ENCODE results near the gene MS4A6A. TPM values are rescaled to one million over a fixed set of nuclear protein-coding genes. Genes with fewer than 3 reads are reported as not detected.
A peak's percentile ranks its signal among the peaks of the same experiment; 100 is the strongest.

MS4A6A gene, protein sequence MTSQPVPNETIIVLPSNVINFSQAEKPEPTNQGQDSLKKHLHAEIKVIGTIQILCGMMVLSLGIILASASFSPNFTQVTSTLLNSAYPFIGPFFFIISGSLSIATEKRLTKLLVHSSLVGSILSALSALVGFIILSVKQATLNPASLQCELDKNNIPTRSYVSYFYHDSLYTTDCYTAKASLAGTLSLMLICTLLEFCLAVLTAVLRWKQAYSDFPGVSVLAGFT
- total RNA-seq: not detected

GRCh38 chr11:60182541-60183330, at the start of gene MS4A6A:
MS4A6A (minus strand) TSS chr11:60183083; CDS start chr11:60181727, 1,356 bp downstream.
- Mint-ChIP-seq H3K4me1 (peaks cover 4% of the 10 kb centered on the region), H3K27ac (no peak within 1 kb of the TSS), H3K4me3 (no peak within 1 kb of the TSS), H3K27me3 (peaks cover 17% of the 10 kb centered on the region), H3K36me3 (ENCODE audit: low read depth) (no peaks in the 10 kb centered on the region), H3K9me3 (ENCODE audit: low read depth) (peaks cover 5% of the 10 kb centered on the region)
- ATAC-seq (no peak), DNase-seq (no peak)
- ChIA-PET CTCF (interaction anchor here (1.1 to 1.6 kb wide), 2 partner anchors 12 kb away, joined by 3 read pairs; no protein-coding TSS in a partner anchor), POLR2A (no interaction called here)
- intact Hi-C loops (cut with DNase I, micrococcal nuclease): no loop called here

- H3K9me3 Mint-ChIP-seq (ENCODE audit: low read depth): no peaks in the 10 kb centered on the region
- no peak for ATAC-seq
- CTCF ChIA-PET: interaction anchor here (0.6 to 0.8 kb wide), 2 partner anchors 41 to 154 kb away, joined by 3 read pairs; no protein-coding TSS in a partner anchor
These were observed 47.8 kb upstream of the MS4A6A start for GRCh38 chr11:60230681-60231080.

DNA sequence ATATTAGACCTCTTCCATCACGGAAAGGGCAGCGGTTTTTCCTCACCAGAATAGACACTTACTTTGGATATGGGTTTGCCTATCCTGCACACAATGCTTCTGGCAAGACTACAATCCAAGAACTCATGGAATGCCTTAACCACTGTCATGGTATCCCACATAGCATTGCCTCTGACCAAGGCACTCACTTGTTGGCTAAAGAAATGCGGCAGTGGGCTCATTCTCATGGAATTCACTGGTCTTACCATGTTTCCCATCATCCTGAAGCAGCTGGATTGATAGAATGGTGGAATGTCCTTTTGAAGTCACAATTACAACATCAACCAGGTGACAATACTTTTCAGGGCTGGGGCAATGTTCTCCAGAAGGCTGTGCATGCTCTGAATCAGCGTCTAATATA, 39.3 kb upstream of the MS4A6A start:
- Mint-ChIP-seq H3K36me3 (ENCODE audit: low read depth) (no peaks in the 10 kb centered on the region), H3K4me3 (no peak overlapping the region), H3K27me3 (peaks cover 7% of the 10 kb centered on the region), H3K4me1 (no peaks in the 10 kb centered on the region), H3K9me3 (ENCODE audit: low read depth) (no peaks in the 10 kb centered on the region), H3K27ac (no peak overlapping the region)
- no peak for DNase-seq
- ATAC-seq: no peak
- ChIA-PET POLR2A (no interaction called here), CTCF (no interaction called here)
- intact Hi-C loops (cut with DNase I, micrococcal nuclease): no loop called here

More at GRCh38 chr11:60230681-60231080, 47.8 kb upstream of the MS4A6A start:
- H3K27me3 Mint-ChIP-seq: peaks cover 4% of the 10 kb centered on the region
- no peak for DNase-seq
- intact Hi-C loops (cut with DNase I, micrococcal nuclease): no loop called here
- POLR2A ChIA-PET: no interaction called here
- no peak overlapping the region for H3K4me3 Mint-ChIP-seq
- no peaks in the 10 kb centered on the region for H3K36me3 Mint-ChIP-seq (ENCODE audit: low read depth)
- no peaks in the 10 kb centered on the region for H3K4me1 Mint-ChIP-seq
- H3K27ac Mint-ChIP-seq: no peak overlapping the region

GRCh38 chr11:60221692-60222091, 38.8 kb upstream of the MS4A6A start:
- ATAC-seq (no peak), DNase-seq (no peak)
- intact Hi-C loops (cut with DNase I, micrococcal nuclease): no loop called here
- Mint-ChIP-seq H3K4me1 (no peaks in the 10 kb centered on the region), H3K4me3 (no peak overlapping the region), H3K27ac (no peak overlapping the region), H3K27me3 (peaks cover 7% of the 10 kb centered on the region), H3K36me3 (ENCODE audit: low read depth) (no peaks in the 10 kb centered on the region), H3K9me3 (ENCODE audit: low read depth) (no peaks in the 10 kb centered on the region)
- ChIA-PET CTCF (no interaction called here), POLR2A (no interaction called here)

DNA sequence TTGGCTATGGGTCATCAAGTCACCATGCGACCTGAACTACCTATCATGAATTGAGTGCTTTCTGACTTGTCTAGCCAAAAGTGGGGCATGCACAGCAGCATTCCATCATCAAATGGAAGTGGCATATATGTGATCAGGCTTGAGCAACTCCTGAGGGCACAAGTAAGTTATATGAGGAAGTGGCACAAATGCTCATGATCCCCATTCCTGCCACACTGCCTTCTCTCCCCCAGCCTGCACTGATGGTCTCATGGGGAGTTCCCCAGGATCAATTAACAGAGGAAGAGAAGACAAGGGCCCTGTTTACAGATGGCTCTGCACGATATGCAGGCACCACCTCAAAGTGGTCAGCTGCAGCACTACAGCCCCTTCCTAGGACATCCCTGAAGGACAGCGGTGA, 38.3 kb upstream of the MS4A6A start:
- H3K27me3 Mint-ChIP-seq: peaks cover 7% of the 10 kb centered on the region
- no peak overlapping the region for H3K27ac Mint-ChIP-seq
- intact Hi-C loops (cut with DNase I, micrococcal nuclease): no loop called here
- no peaks in the 10 kb centered on the region for H3K36me3 Mint-ChIP-seq (ENCODE audit: low read depth)
- CTCF ChIA-PET: no interaction called here
- H3K4me1 Mint-ChIP-seq: no peaks in the 10 kb centered on the region
- DNase-seq: no peak
- ATAC-seq: no peak
- POLR2A ChIA-PET: no interaction called here
- no peak overlapping the region for H3K4me3 Mint-ChIP-seq
- H3K9me3 Mint-ChIP-seq (ENCODE audit: low read depth): no peaks in the 10 kb centered on the region

DNA sequence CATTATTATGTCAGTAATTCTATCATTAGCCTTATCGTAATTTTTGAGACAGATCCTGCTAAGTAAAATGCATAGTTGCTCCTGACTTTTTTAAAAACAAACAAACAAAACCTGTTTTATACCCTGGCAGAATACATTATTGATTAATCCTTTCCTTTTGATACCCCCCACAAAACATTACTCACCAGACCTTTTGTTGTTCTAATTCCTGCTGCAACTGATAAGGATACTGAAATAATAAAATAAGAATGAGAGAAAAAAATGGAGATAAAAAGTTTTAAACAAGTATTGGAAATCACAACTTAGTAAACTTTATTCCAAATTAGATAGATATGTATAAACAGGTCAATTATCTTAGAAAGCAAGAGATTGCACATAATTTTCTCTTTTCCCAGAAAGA, 31.5 kb upstream of the MS4A6A start:
- no peak for DNase-seq
- H3K36me3 Mint-ChIP-seq (ENCODE audit: low read depth): no peaks in the 10 kb centered on the region
- peaks cover 17% of the 10 kb centered on the region for H3K27me3 Mint-ChIP-seq
- no peaks in the 10 kb centered on the region for H3K9me3 Mint-ChIP-seq (ENCODE audit: low read depth)
- no peak overlapping the region for H3K27ac Mint-ChIP-seq
- ChIA-PET CTCF (no interaction called here), POLR2A (no interaction called here)
- no peak overlapping the region for H3K4me3 Mint-ChIP-seq
- intact Hi-C loops (cut with DNase I, micrococcal nuclease): no loop called here
- ATAC-seq: no peak
- H3K4me1 Mint-ChIP-seq: no peaks in the 10 kb centered on the region

DNA sequence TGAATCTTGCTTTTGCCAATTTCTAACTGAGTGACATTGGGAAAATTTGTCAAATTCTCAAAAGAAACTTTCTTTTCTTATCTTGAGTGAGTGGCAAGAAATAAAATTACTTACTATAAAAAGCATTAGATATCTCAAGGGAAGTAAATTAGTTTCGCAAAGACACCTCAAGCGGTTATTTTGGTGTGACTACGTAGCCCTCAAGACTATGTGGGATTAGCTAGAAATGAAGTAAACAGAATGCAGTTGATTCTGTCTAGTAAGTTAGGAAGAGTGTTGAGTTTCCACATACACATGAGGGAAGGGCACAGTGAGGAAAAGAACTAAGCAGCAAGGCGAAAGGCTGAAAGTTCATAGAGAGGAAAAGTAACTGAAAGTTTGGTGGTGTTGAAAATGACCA, 28.3 kb upstream of the MS4A6A start:
- DNase-seq (no peak), ATAC-seq (no peak)
- Mint-ChIP-seq H3K4me1 (peaks cover 8% of the 10 kb centered on the region), H3K4me3 (no peak overlapping the region), H3K27me3 (peaks cover 20% of the 10 kb centered on the region), H3K9me3 (ENCODE audit: low read depth) (no peaks in the 10 kb centered on the region), H3K27ac (no peak overlapping the region), H3K36me3 (ENCODE audit: low read depth) (no peaks in the 10 kb centered on the region)
- ChIA-PET POLR2A (no interaction called here), CTCF (no interaction called here)
- intact Hi-C loops (cut with DNase I, micrococcal nuclease): no loop called here

- Mint-ChIP-seq H3K36me3 (ENCODE audit: low read depth) (no peaks in the 10 kb centered on the region), H3K27me3 (peaks cover 20% of the 10 kb centered on the region), H3K4me3 (no peak overlapping the region), H3K4me1 (peaks cover 10% of the 10 kb centered on the region), H3K27ac (no peak overlapping the region), H3K9me3 (ENCODE audit: low read depth) (no peaks in the 10 kb centered on the region)
- no peak for DNase-seq
- ChIA-PET CTCF (interaction anchor here (1.2 kb wide), 1 partner anchor 17 kb away, joined by 5 read pairs; no protein-coding TSS in a partner anchor), POLR2A (interaction anchor here (0.7 kb wide), 1 partner anchor 13 kb away, joined by 4 read pairs; no protein-coding TSS in a partner anchor)
- intact Hi-C loops (cut with DNase I, micrococcal nuclease): loop anchor here (5.0 to 10.0 kb wide), 2 partner anchors 43 to 95 kb away; no protein-coding TSS in a partner anchor
- no peak for ATAC-seq
These were observed 27.1 kb upstream of the MS4A6A start for GRCh38 chr11:60209977-60210376.

DNA sequence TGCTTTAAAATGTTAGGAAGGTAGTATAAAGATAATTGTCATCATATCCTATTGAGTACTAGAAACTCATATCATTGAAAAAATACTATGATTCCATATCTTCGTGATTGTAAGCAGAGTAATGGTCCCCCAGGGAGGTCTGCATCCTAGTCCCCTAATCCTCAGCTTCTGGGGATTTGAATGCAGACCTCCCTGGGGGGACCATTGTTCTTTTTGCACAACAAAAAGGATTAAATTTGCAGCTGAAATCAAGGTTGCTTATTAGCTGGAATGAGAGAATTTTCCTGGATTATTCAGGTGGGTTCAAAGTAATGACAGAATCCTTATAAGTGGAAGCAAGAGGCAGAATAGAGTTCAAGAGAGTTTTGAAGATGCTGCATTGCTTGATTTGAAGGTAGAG, 26.1 kb upstream of the MS4A6A start:
- no peaks in the 10 kb centered on the region for H3K36me3 Mint-ChIP-seq (ENCODE audit: low read depth)
- no peak for ATAC-seq
- H3K9me3 Mint-ChIP-seq (ENCODE audit: low read depth): no peaks in the 10 kb centered on the region
- H3K4me3 Mint-ChIP-seq: no peak overlapping the region
- peaks cover 22% of the 10 kb centered on the region for H3K27me3 Mint-ChIP-seq
- ChIA-PET POLR2A (no interaction called here), CTCF (interaction anchor here (1.0 kb wide), 1 partner anchor 42 kb away, joined by 4 read pairs; no protein-coding TSS in a partner anchor)
- peaks cover 16% of the 10 kb centered on the region for H3K4me1 Mint-ChIP-seq
- intact Hi-C loops (cut with DNase I, micrococcal nuclease): loop anchor here (5.0 to 10.0 kb wide), 2 partner anchors 42 to 96 kb away; no protein-coding TSS in a partner anchor
- no peak for DNase-seq
- no peak overlapping the region for H3K27ac Mint-ChIP-seq

DNA sequence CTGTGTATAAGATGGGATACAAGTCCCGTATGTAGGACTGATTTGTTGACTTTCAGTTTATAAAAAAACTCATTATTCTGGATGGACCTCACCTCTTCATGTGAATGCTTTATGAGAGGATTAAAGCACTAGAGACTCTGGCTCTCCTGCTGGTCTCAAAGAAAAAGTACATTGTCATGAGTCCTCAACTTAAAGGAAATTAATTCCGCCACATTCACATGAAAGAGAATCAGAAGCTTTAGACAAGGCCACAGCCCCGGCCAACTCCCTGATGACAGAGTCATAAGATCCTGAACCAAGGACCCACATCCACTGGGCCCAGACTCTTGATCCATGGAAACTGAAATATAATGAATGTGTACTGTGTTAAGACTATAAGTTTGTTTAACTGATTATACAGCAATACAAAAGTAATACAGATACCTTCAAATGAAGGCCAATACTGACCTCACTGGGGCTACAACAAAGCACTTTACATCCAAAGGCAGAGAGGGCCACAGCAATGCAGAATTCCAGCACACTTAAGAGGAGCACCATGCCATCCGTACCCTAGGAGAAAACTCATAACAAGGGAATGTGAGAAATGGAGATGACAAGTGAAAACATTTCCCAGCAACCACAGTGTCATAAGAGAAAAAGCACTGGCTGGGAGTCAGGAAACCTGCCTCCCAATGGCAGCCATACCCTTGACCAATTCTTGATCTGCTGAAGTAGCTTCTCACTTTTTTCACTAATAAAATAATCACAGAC, 25.4 kb upstream of the MS4A6A start:
- intact Hi-C loops (cut with DNase I, micrococcal nuclease): loop anchor here (5.0 to 10.0 kb wide), 2 partner anchors 41 to 96 kb away; no protein-coding TSS in a partner anchor
- POLR2A ChIA-PET: interaction anchor here (0.6 kb wide), 1 partner anchor 32 kb away, joined by 3 read pairs; no protein-coding TSS in a partner anchor

DNA sequence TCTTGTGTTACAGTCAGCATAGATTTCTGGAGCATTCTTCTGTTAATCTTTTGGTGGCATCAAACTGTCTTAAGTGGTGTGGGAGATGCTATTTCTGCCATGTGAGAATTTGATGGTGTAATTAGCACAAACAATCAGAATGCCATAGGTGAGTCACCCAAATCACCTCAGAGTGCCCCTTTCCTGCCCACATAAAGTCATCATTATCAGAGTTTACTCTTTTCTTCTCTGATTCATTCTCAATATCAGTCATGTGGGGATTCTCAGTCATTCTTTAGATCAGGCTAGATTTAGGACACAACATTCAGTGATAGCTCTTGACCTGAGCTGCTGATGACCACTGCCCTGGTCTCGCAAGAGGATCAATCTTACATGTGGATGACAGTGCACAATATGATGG, 23.7 kb upstream of the MS4A6A start:
- peaks cover 1% of the 10 kb centered on the region for H3K9me3 Mint-ChIP-seq (ENCODE audit: low read depth)
- intact Hi-C loops (cut with DNase I, micrococcal nuclease): loop anchor here (5.0 to 10.0 kb wide), 2 partner anchors 39 to 98 kb away; no protein-coding TSS in a partner anchor
- POLR2A ChIA-PET: no interaction called here
- H3K27me3 Mint-ChIP-seq: peaks cover 14% of the 10 kb centered on the region
- H3K36me3 Mint-ChIP-seq (ENCODE audit: low read depth): no peaks in the 10 kb centered on the region
- peak; percentile 85 for ATAC-seq
- peak; percentile 23 for DNase-seq
- CTCF ChIA-PET: no interaction called here
- H3K27ac Mint-ChIP-seq: no peak overlapping the region
- no peak overlapping the region for H3K4me3 Mint-ChIP-seq
- H3K4me1 Mint-ChIP-seq: peaks cover 16% of the 10 kb centered on the region

More for the DNA sequence above, 25.4 kb upstream of the MS4A6A start:
- DNase-seq (no peak), ATAC-seq (no peak)
- CTCF ChIA-PET: interaction anchor here (1.0 kb wide), 1 partner anchor 43 kb away, joined by 4 read pairs; no protein-coding TSS in a partner anchor
- Mint-ChIP-seq H3K27ac (no peak overlapping the region), H3K36me3 (ENCODE audit: low read depth) (no peaks in the 10 kb centered on the region), H3K9me3 (ENCODE audit: low read depth) (no peaks in the 10 kb centered on the region), H3K4me1 (peaks cover 16% of the 10 kb centered on the region), H3K27me3 (peaks cover 20% of the 10 kb centered on the region), H3K4me3 (no peak overlapping the region)
